Heart left ventricle (tissue), 16 donors: ENCODE data around the gene RGPD8. TPM values are rescaled to one million over a fixed set of nuclear protein-coding genes. Genes with fewer than 3 reads are reported as not detected.
"Not testable (repeated sequence)": the region's sequence is repeated elsewhere in the genome, so short reads cannot be mapped to it uniquely, and the experiment has no call there.

Experiments used
- ATAC-seq, 4 donors: fragments of 200-7000 bp; cut with Tn5 transposase; one replicate each; pipeline ENCODE4 v1.9.1; 2020 to 2022; ENCODE audit warnings: moderate library complexity in 4 of 4, mild to moderate bottlenecking in 3 of 4, moderate number of reproducible peaks in 1 of 4
- DNase-seq, 5 donors: peaks; one replicate each; pipeline ENCODE4 v3.0.0-alpha.2; 2020
- H3K27ac ChIP-seq, 12 donors: fragments of 200-600 bp; sonication (generic) in 4 of 12; one replicate each; pipeline versions ENCODE4 v1.5.0 to v1.8.0; 2016 to 2022; ENCODE audit warnings: mild to moderate bottlenecking in 2 of 12
- H3K27me3 ChIP-seq, 9 donors: fragments of 200-600 bp; sonication (generic) in 2 of 9; one replicate each; pipeline versions ENCODE4 v1.5.1 to v1.8.0; 2016 to 2022; ENCODE audit warnings: mild to moderate bottlenecking in 3 of 9
- H3K36me3 ChIP-seq, 9 donors: fragments of 200-600 bp; sonication (generic) in 2 of 9; one replicate each; pipeline versions ENCODE4 v1.5.0 to v1.8.0; 2018 to 2022; ENCODE audit warnings: mild to moderate bottlenecking in 2 of 9
- H3K4me1 ChIP-seq, 12 donors: fragments of 200-600 bp; sonication (generic) in 4 of 12; one replicate each; pipeline versions ENCODE4 v1.5.0 to v1.8.0; 2016 to 2022; ENCODE audit warnings: mild to moderate bottlenecking in 3 of 12
- H3K4me3 ChIP-seq, 12 donors: fragments of 200-600 bp; sonication (generic) in 4 of 12; one replicate each; pipeline versions ENCODE4 v1.5.0 to v1.8.0; 2017 to 2022; ENCODE audit warnings: mild to moderate bottlenecking in 9 of 12, moderate library complexity in 4 of 12
- H3K9me3 ChIP-seq, 12 donors: fragments of 200-600 bp; sonication (generic) in 4 of 12; one replicate each; pipeline versions ENCODE4 v1.5.0 to v1.8.0; 2016 to 2022; ENCODE audit warnings: mild to moderate bottlenecking in 1 of 12
- CTCF ChIP-seq, 12 donors: fragments of 200-600 bp; sonication (generic) in 4 of 12; IDR thresholded peaks; one replicate each; pipeline versions ENCODE4 v1.5.0 to v1.8.0; 2018 to 2022; ENCODE audit warnings: antibody characterized with exemption in 12 of 12, mild to moderate bottlenecking in 5 of 12
- POLR2A ChIP-seq, 2 donors: fragments of 450-650 bp; IDR thresholded peaks; one replicate each; pipeline ENCODE4 v1.6.1; 2017; ENCODE audit warnings: antibody characterized with exemption in 2 of 2, mild to moderate bottlenecking in 2 of 2, moderate library complexity in 2 of 2
- WGBS, 4 donors: extraction: QIAGEN DNeasy Blood & Tissue Kit in 2 of 4; methylation state at CpG; one replicate each; pipeline versions ENCODE4 v1.1.5 to v1.1.7; 2013 to 2018; 5-methylcytosine and 5-hydroxymethylcytosine counted together
- intact Hi-C, 10 donors: fragments of 100-400 bp; cut with DNase I; formaldehyde crosslinking; loops; one replicate each; pipeline versions ENCODE4 v1.11.1 to v1.14.2; 2022
- polyA plus RNA-seq, 2 donors: library from polyadenylated mRNA; stranded (reverse); fragments of 200-250 nt; gene quantifications; one replicate each; pipeline ENCODE4 v1.2.3, GENCODE V29; 2013
- total RNA-seq, 9 donors: library from RNA; depleted of rRNA in 2 of 9; stranded (reverse); fragments of >200 nt in 2 of 9; fragmentation: NEBNext Ultra II Directional in 3 of 9; extraction: Animal tissue kit (Norgen Biotek cat#: 25700) in 3 of 9; gene quantifications; one replicate each; pipeline versions ENCODE4 v1.1.0 to v1.2.4, GENCODE V29; 2016 to 2023
- donor health status: ischemic (EF 13 %, LVEDD 7.1; RV severe dilation, severe dysfunction).
- donor health status: healthy with polysubstance abuse.
- donor health status: DM: no; HTN: yes; CAD: no.
- donor health status: DM: no; HTN: no; CAD: no.
- donor health status: ischemic (EF 25% LVEDD 6.9; RV normal size, moderate dysfunction).
- donor health status: ischemic (EF 25% LVEDD 5.7; RV mildly dilated, moderate dysfunction).
- donor health status: healthy.
- donor health status: DM: yes; HTN: yes; CAD: no.
- donor health status: ischemic (EF 35%, LVEDD 5.7; RV mildly dilated, moderate dysfunction).
- donor health status: nonischemic (EF 11% LVEDD 7.7; RV severe dilation, severe dysfunction).
- donor health status: DM: yes; HTN: yes; CAD: no.
- donor health status: PGD.
- donor health status: ischemic (EF 29% LVEDD 5.4; RV normal size, mild dysfunction).
- donor health status: nonischemic (EF 23%, LVEDD 6.1; RV moderate dilation, normal function).

RGPD8 gene
- total and polyA plus RNA-seq, 11 donors: 1.4 to 9.0 (median 6.9) TPM

- Histone ChIP-seq H3K4me3 (no peak overlapping the region), H3K9me3 (no peaks in the 10 kb centered on the region), H3K27ac (no peak overlapping the region), H3K36me3 (no peaks in the 10 kb centered on the region), H3K4me1 (peaks cover 0 to 10% (median 1%) of the 10 kb centered on the region in 12 donors), H3K27me3 (peaks cover 0 to 10% (median 0%) of the 10 kb centered on the region in 9 donors)
- DNase-seq (no peak), ATAC-seq (no peak)
- intact Hi-C loops: loop anchor here in 4 of 10 donors (5.0 to 10.0 kb wide), 2 partner anchors 169 to 177 kb away; partner anchors contain the start of gene ZC3H8 (in 3 of the 4)
- TF ChIP-seq CTCF (IDR thresholded peaks at IDR 0.05) (no peak), POLR2A (IDR thresholded peaks at IDR 0.05) (no peak)
- WGBS, 4 donors: 62 to 74% (median 71%) methylated on average over 11 to 31 of the region's 31 CpGs
Measured at GRCh38 chr2:112433932-112434730, 686 bp upstream of the RGPD8 start.

GRCh38 chr2:112432735-112433479, 538 bp downstream of the RGPD8 start:
- WGBS, 4 donors: 6 to 45% (median 14%) methylated on average over 5 to 94 of the region's 98 CpGs
- H3K4me1 ChIP-seq: peaks cover 0 to 10% (median 1%) of the 10 kb centered on the region in 12 donors
- peak in 2 of 4 donors; percentile 60 to 73 for ATAC-seq
- intact Hi-C loops: loop anchor here in 4 of 10 donors (5.0 to 10.0 kb wide), 2 partner anchors 168 to 176 kb away; partner anchors contain the start of gene ZC3H8 (in 3 of the 4)
- DNase-seq: peak; percentile 15 to 69 (median 58)
- peak in 1 of 2 donors; percentile 32 for TF ChIP-seq POLR2A (IDR thresholded peaks at IDR 0.05)
- peak overlapping the region; percentile 34 to 79 (median 61) for H3K4me3 ChIP-seq
- H3K27ac ChIP-seq: peak overlapping the region in 11 of 12 donors; percentile 49 to 95 (median 81)
- H3K27me3 ChIP-seq: peaks cover 0 to 10% (median 0%) of the 10 kb centered on the region in 9 donors
- H3K9me3 ChIP-seq, H3K36me3 ChIP-seq: not testable (repeated sequence)

- not testable (repeated sequence) for ATAC-seq, H3K27me3 ChIP-seq, H3K36me3 ChIP-seq, H3K9me3 ChIP-seq
- Histone ChIP-seq H3K27ac (peak overlapping the region in 10 of 12 donors; percentile 49 to 95 (median 82)), H3K4me1 (peaks cover 0 to 10% (median 1%) of the 10 kb centered on the region in 12 donors), H3K4me3 (peak overlapping the region; percentile 34 to 79 (median 61))
- peak in 1 of 5 donors; percentile 58 for DNase-seq
- intact Hi-C loops: loop anchor here in 4 of 10 donors (5.0 to 10.0 kb wide), 2 partner anchors 168 to 175 kb away; partner anchors contain the start of gene ZC3H8 (in 3 of the 4)
- WGBS, 4 donors: 26 to 89% (median 46%) methylated on average over 16 to 22 of the region's 22 CpGs
Measured at GRCh38 chr2:112432390-112432734, 1.1 kb downstream of the RGPD8 start.

- Histone ChIP-seq H3K4me1 (peaks cover 0 to 10% (median 1%) of the 10 kb centered on the region in 12 donors), H3K27ac (peak overlapping the region in 8 of 12 donors; percentile 73 to 95 (median 84)), H3K4me3 (peak overlapping the region in 9 of 12 donors; percentile 34 to 79 (median 64))
- intact Hi-C loops: loop anchor here in 4 of 10 donors (5.0 to 10.0 kb wide), 2 partner anchors 167 to 174 kb away; partner anchors contain the start of gene ZC3H8 (in 3 of the 4)
- ATAC-seq, H3K27me3 ChIP-seq, DNase-seq, H3K9me3 ChIP-seq, H3K36me3 ChIP-seq: not testable (repeated sequence)
- WGBS, 4 donors: 91 to 93% (median 92%) methylated on average over 21 of the region's 21 CpGs
Measured at GRCh38 chr2:112431587-112432295, 1.7 kb downstream of the RGPD8 start.

- H3K27me3 ChIP-seq, H3K36me3 ChIP-seq, H3K4me3 ChIP-seq, ATAC-seq, DNase-seq, intact Hi-C loops, H3K9me3 ChIP-seq, H3K4me1 ChIP-seq, H3K27ac ChIP-seq: not testable (repeated sequence)
- WGBS, 4 donors: 86 to 94% methylated on average over 2 of the region's 3 CpGs; no CpG with 5 or more reads in 2 of the 4 donors
Measured at GRCh38 chr2:112424553-112424952, 8.9 kb downstream of the RGPD8 start.

GRCh38 chr2:112416860-112417259, 16.6 kb downstream of the RGPD8 start:
- H3K27ac ChIP-seq, H3K4me3 ChIP-seq, intact Hi-C loops, DNase-seq, H3K9me3 ChIP-seq, H3K27me3 ChIP-seq, H3K36me3 ChIP-seq, H3K4me1 ChIP-seq, ATAC-seq: not testable (repeated sequence)
- WGBS, 4 donors: 83 to 93% (median 90%) methylated on average over 3 of the region's 3 CpGs

- DNase-seq, H3K36me3 ChIP-seq, H3K27ac ChIP-seq, ATAC-seq, intact Hi-C loops, H3K27me3 ChIP-seq, H3K4me1 ChIP-seq, H3K4me3 ChIP-seq: not testable (repeated sequence)
- 93 to 95% (median 94%) methylated on average over 7 of the region's 7 CpGs for WGBS, 4 donors
- peaks cover 0 to 24% (median 6%) of the 10 kb centered on the region in 12 donors for H3K9me3 ChIP-seq
Measured at GRCh38 chr2:112360055-112360454, 73.4 kb downstream of the RGPD8 start.

GRCh38 chr2:112354335-112354734, 79.1 kb downstream of the RGPD8 start:
- intact Hi-C loops, ATAC-seq, H3K27me3 ChIP-seq, H3K4me3 ChIP-seq, H3K36me3 ChIP-seq, H3K4me1 ChIP-seq, DNase-seq, H3K27ac ChIP-seq: not testable (repeated sequence)
- WGBS, 4 donors: 88 to 93% (median 89%) methylated on average over 2 of the region's 2 CpGs
- peaks cover 0 to 18% (median 2%) of the 10 kb centered on the region in 12 donors for H3K9me3 ChIP-seq
